HG02852 (cell line): Measurements from ENCODE around the gene NIPAL4.

Source experiments
- ATAC-seq: cut with Tn5 transposase; IDR thresholded peaks from one replicate; pipeline ENCODE4 v1.9.1; 2021; ENCODE audit warnings: mild to moderate bottlenecking, moderate library complexity; ENCODE audit not compliant: unreplicated experiment

Gene NIPAL4

GRCh38 chr5:157484768-157485167 is 24.8 kb downstream of the NIPAL4 start:
- ATAC-seq, result no peak

DNA sequence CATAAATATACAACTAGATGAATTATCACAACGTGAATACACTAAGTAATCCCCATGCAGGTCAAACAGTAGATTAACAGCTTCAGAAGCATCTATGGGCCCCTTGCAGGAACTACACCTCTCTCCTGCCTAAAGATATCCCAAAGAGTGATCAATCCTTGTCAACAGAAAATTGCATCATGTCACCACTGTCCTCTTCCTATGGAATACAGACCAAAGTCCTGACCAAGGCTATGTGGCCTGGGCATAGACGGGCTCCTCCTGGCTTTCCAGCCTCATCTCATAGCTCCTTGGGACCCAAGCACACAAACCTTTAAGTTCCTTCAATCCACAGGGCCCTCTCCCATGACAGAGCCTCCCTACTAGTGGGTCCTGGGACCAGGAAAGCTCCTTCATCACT is 25.3 kb downstream of the NIPAL4 start:
- ATAC-seq, result no peak

DNA sequence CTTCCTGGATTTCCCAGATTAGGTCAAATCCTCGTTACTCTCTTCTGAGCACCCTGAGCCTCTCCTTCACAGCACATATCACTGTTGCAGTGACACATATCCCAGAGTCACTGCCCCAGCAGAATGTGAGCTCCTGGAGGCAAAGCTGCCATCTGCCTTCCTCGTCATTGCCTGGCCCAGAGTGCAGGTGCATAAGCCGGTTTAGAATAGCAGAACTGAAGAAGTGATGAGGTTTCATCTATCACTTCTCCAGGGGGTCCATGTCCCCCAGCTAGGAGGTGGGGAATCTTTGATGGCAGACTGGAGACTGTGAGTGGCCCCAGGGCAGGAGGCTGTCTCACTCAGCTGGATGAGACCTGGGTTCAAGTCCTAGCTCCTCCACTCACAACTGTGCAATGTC is 25.8 kb downstream of the NIPAL4 start:
- no peak for ATAC-seq

- peak; percentile 52 for ATAC-seq
Measured at GRCh38 chr5:157486221-157486681, 26.2 kb downstream of the NIPAL4 start.

DNA sequence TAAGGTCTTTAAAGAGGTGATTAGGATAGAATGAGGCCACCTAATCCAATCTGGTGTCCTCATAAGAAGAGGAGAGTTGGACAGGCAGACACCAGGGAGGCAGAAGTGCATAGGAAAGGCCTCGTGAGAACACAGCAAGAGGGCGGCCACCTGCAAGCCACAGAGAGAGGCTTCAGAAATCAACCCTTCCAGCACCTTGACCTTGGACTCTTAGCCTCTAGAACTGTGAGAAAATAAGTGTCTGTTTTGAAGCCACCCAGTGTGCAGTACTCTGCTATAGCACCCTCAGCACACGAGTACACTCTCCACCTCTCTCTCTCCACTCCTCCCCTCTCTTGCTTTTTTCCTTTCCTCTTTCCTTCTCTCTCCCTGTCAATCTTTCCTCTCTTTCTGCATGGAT is 26.8 kb downstream of the NIPAL4 start:
- peak; percentile 53 for ATAC-seq

- ATAC-seq, result peak; percentile 66
Measured at GRCh38 chr5:157487358-157487757, 27.3 kb downstream of the NIPAL4 start.

DNA sequence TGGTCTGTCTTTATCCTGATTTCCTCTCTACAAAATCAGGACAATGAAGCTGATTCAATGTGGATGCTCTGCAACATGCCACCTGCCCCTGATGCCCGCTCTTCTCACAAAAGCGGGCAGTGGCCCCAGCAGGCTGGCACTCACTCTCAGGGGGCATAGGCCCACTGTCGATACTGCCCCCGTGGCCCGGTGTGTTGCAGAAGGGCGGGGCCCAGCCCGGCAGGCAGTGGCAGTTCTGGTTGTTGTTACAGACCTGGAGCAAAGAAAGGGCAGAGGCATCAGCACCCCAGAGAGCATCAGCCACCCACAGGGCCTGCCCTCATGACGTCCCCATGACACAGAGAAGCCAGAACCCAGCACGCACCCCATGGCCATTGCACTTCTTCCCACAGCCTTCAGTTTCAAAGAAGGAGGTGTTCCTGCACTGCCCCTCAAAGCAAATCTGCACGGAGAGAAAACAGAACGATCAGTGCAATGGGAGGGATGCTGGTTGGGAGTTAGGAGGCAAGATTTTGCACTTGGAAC is 31.5 kb downstream of the NIPAL4 start:
- ATAC-seq, result no peak

- no peak for ATAC-seq
Measured at GRCh38 chr5:157492886-157493285, 32.9 kb downstream of the NIPAL4 start.

- ATAC-seq, result peak; percentile 52
Measured at GRCh38 chr5:157494178-157494832, 34.3 kb downstream of the NIPAL4 start.

- no peak for ATAC-seq
Measured at GRCh38 chr5:157496864-157497263, 36.9 kb downstream of the NIPAL4 start.

DNA sequence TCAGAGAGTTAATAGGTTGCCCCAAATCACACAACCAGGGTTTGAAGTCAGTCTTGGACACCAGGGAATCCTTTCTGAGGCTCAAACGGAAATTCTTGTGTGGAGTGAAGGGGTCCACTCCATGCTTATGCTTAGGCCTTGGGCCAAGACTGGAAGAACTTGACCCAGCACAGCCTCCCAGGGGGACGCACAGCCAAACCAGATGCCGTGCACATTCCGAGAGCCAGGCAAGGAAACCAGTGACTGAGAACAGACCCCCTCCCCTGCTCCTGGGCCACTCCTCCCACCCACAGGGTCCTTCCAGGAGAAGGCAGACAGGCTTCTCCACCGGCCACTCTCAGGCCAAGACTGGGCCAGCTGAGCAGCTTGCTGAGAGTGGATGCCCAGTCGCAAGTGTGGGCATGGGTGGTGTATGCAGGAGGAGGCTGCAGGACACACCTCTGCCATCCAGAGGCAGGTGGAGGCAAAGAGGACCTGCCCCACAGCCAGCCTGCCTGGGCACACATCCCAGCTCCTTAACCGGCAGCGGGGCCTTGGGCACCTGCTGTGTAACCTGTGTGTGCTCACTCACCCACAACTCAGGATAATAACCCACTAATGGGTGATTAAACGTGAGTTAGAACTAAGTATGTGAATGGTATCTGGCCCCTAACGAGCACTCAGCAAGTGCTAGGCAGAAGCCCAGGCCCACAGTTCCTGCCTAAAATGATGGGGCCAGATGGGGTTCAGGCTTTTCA is 38.0 kb downstream of the NIPAL4 start:
- no peak for ATAC-seq

DNA sequence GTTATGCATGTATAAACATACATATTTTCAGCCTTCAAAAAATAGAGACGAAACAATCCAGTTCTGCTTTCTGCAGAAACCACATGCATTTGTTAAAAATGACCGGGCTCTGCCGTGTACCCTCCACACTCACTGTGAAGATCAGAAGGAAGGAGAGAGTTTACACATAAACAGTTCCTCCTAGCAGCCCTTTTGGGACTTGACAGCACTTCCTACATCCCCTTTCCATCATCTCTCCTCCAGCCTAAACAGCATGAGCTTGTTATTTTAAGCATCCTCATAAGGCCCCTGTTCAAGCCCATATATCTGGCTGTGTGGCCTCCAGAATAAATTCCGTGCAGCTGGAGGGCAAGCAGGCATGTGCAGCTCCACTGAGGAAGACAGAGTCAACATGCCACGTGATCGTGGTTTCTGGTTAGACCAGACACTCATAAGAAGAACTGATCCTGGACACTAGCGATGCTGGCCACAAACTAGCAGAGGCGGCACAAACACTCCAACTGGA is 42.2 kb downstream of the NIPAL4 start:
- ATAC-seq, result peak; percentile 80

- no peak for ATAC-seq
Measured at GRCh38 chr5:157504053-157504452, 44.0 kb downstream of the NIPAL4 start.

DNA sequence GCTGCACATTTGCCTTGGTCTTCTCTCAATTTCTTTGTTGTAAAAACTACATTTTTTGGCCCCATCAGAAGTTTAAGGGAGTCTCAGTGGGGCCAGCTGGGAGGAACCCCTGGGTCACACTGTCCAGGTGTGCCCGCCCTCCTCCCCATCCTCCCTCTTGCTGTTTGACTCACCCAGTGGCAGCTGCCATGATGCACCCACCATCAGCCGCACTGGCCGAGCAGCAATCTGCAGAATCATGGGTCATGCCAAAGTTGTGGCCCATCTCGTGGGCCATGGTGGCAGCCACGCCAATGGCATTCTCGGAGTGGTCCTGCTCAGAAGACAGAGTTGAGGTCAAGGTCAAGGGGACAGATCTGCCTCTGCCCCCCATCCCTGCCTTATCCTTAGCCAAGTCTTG is 45.5 kb downstream of the NIPAL4 start:
- ATAC-seq, result no peak

DNA sequence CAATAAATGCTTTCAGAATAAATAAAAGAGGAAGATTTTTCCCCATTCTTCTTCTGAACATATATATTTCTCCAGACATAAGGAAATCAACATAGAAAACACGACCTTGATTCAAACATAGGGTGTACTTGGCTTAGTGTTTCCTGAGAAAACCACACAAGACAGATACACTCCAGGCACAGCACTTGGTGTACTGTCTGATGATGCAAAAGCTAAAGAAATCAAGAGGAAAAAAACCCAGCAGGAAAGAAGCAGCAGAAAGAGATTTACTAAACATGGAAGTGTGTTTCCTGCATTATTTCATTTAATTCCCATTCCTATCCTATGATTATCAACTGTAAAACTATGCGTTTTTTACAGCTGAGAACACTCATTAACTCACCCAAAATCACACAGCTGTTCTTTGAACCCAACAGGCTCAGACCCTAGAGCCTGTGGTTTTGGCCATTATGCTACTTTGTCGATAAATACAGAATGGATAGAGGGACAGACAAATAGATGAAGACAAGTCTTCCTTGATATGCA is 46.1 kb downstream of the NIPAL4 start:
- no peak for ATAC-seq

DNA sequence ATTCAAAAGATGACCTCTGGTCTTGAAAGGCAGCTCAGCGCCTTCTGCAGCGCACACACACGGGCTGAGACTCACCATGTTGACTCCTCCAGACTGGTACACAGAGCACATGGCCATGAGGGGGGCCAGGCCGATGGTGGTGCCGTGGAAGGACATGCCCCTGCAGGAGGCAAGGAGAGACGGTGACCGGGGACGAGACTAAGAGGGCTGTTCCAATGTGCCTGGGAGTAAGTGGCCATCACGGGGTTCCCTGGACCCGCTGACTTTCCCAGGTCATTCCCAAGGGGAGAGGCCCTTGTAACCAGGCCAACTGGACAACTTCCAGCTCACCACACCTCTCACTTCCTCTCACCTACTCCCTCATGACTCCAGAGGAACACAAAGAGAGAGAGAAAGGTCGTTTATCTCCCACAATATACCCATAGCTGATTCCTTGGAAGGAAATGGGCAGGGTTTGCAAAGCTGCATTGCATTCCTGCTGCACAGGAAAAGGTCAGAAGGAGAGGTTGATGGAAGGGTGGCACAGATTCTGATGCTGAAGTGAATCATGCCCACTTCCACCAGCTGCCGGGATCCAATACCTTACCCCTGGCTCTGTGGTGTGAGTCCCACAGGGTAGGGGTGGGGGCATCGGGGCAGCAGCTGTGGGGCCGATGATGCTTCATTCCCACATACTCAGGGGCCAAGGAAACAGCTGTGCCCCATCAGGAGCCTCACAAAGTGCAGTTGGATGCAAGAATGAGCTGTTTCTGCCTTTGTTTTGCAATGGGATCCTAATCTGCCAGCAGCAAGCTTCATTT is 47.2 kb downstream of the NIPAL4 start:
- no peak for ATAC-seq

GRCh38 chr5:157509093-157509492 is 49.1 kb downstream of the NIPAL4 start:
- ATAC-seq, result no peak

DNA sequence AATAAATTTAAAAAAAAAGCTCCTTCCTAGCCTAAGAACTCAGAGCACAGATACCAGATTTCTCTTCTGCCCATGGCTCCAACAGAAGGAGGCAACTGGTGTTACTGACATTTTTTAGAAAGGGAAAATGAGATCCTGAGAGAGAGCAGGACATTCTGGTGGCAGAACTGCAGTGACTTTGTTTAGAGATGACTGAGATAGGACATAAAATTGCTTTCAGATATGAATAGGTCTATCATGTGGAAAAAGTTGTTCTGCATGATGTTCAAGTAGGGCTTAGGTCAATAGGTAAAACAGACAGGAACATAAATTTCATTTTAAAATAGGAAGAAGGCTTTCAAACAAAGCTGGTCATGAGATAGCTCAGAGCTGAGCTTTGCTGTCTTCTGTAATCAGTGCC is 49.6 kb downstream of the NIPAL4 start:
- ATAC-seq, result peak; percentile 62

DNA sequence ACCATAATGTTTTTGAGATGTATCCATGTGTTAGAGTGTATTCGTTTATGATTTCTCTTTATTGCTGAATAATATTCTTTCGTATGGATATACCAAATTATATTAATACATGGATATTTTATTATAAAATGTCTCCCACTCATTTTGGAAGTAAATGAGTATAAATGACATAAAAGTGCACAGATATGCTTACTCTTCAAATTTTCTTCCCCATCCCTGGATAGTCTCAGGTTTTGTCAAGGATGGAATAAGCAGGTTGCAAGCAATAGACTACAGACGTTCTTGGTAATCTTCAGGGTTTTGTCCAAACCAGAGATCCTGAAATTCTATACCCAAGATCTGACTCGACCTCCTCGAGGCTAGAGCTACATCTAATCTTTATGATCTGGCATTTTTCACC is 50.7 kb downstream of the NIPAL4 start:
- ATAC-seq, result no peak

- ATAC-seq, result no peak
Measured at GRCh38 chr5:157511651-157512644, 51.9 kb downstream of the NIPAL4 start.
